HFF-Myc (cell line): ENCODE data around the gene UGT2A3.

Experiments used
- DNase-seq: peaks from one replicate; pipeline ENCODE4 v3.0.0-alpha.2; 2011; ENCODE audit warnings: low read depth; ENCODE audit errors: extremely low read depth
- H3K4me3 ChIP-seq: replicated peaks from 2 replicates; pipeline ENCODE4 v1.5.1; 2011; ENCODE audit warnings: low read depth, mild to moderate bottlenecking, control low read depth, low read length
- TF ChIP-seq, protein P1 (sequence below): IDR thresholded peaks from 2 replicates; pipeline ENCODE4 v1.5.1; 2012; ENCODE audit warnings: mild to moderate bottlenecking, low read depth, low read length, control low read depth; ENCODE audit errors: missing control alignments

The UGT2A3 gene

DNA sequence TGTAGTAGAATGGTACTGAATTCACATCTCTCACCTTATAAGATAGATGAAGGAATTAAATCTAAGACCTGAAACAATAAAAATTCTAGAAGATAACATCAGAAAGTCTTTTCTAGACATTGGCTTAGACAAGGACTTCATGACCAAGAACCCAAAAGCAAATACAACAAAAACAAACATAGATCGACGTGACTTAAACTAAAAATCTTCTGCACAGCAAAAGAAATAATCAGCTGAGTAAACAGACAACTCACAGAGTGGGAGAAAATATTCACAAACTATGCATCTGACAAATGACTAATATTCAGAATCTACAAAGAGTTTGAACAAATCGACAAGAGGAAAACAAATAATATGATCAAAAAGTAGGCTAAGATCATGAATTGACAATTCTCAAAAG is 38.8 kb downstream of the UGT2A3 start:
- TF ChIP-seq, protein P1, sequence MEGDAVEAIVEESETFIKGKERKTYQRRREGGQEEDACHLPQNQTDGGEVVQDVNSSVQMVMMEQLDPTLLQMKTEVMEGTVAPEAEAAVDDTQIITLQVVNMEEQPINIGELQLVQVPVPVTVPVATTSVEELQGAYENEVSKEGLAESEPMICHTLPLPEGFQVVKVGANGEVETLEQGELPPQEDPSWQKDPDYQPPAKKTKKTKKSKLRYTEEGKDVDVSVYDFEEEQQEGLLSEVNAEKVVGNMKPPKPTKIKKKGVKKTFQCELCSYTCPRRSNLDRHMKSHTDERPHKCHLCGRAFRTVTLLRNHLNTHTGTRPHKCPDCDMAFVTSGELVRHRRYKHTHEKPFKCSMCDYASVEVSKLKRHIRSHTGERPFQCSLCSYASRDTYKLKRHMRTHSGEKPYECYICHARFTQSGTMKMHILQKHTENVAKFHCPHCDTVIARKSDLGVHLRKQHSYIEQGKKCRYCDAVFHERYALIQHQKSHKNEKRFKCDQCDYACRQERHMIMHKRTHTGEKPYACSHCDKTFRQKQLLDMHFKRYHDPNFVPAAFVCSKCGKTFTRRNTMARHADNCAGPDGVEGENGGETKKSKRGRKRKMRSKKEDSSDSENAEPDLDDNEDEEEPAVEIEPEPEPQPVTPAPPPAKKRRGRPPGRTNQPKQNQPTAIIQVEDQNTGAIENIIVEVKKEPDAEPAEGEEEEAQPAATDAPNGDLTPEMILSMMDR, result no peak
- no peak for DNase-seq
- H3K4me3 ChIP-seq, result no peak overlapping the region

GRCh38 chr4:68909385-68909784 is 42.2 kb downstream of the UGT2A3 start:
- TF ChIP-seq, protein P1, result no peak
- DNase-seq, result no peak
- no peak overlapping the region for H3K4me3 ChIP-seq

- TF ChIP-seq, protein P1, result no peak
- H3K4me3 ChIP-seq, result no peak overlapping the region
- no peak for DNase-seq
These were observed 43.6 kb downstream of the UGT2A3 start for GRCh38 chr4:68907788-68908700.

DNA sequence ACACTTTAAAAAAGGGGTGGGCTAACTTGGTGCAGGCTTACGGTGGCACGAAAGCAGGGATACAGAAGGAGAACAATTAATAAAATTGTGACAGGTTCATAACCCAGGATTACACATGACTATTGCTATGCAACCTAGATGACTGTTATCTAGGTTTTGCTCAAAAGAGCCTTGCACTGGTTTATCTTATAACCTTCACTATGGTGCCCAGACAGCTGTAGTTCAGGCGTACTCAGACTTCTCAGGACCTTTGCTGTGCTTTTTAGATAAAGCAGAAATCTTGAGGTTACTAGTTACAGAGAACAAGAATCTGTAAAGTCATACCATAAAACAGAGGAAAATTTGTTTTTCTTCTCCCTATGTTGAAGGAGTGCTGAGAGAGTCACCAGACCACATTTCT is 44.4 kb downstream of the UGT2A3 start:
- no peak overlapping the region for H3K4me3 ChIP-seq
- TF ChIP-seq, protein P1, result no peak
- no peak for DNase-seq

DNA sequence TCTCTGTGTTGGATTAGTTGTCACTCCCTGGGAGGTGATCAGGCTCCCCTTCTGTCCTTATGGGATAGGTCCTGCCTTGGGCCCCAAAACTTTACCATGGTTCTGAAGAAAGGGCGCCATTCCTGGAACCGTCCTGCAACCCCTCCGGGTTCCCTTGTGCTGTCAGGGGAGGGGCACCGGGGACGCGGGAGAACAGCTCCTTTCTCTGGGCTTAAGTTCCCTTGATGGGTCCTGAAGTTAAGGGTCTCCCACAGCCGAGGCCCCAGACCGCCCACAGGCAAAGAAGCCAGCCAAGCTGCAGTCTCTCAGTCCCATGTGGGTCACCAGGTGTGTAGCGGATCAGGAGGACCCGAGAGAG is 44.8 kb downstream of the UGT2A3 start:
- no peak for DNase-seq

DNA sequence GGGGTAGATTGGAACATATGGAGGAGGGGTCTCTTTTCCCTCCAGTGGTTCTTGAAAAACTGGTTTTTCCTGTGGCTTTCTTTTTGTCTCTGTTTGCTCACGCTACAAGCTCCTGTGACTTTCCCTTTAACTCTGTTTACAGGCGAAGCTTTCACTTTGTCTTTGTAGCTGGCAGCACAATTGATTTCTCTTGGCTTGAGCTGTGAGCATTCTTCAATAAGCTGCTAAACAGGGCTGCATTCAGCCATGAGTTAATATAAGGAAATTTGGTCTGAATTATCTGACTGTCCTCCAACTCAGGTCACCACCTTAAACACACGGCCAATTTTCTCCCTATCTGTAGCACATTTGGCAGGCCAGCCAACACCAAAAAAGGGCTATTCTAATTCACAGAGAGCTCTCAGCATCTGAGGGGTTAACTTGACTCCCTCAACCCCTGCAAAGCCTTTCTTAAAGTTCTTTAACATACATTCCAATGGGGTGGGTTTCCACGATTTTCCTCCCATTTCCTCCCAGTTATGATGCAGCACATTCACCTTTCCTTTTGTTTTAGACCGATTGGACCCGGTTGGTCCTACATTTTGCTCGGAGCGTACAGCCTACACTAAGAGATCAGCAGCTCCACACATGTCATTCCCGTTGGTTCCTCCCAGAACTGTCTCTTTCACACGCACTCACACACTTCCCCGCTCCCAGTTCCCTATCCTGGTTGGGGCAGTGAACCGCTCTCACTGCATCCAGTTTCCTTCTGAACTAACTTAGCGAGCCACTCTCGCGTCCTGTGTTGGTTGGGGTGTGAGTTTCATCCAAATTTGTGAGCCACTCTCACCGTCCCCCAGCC is 45.4 kb downstream of the UGT2A3 start:
- TF ChIP-seq, protein P1, result no peak
- DNase-seq, result no peak
- no peak overlapping the region for H3K4me3 ChIP-seq

More for the DNA sequence above, 44.8 kb downstream of the UGT2A3 start:
- no peak overlapping the region for H3K4me3 ChIP-seq
- TF ChIP-seq, protein P1, result no peak
